Measurements from ENCODE around the gene INAFM1.
"Not testable (repeated sequence)": the region's sequence is repeated elsewhere in the genome, so short reads cannot be mapped to it uniquely, and the experiment has no call there.

INAFM1 gene

GRCh38 chr19:47276513-47276912, 1.8 kb downstream of the INAFM1 start:
- not testable (repeated sequence) for H3K4me3 ChIP-seq (ENCODE audit: low read length); H3K27me3 ChIP-seq (ENCODE audit: control insufficient read depth, insufficient read depth, low read length); H3K9ac ChIP-seq (ENCODE audit: low read length); H3K36me3 ChIP-seq (ENCODE audit: control insufficient read depth, insufficient read depth, low read length)
- H3K27ac ChIP-seq (ENCODE audit: low read depth, low read length) = peak overlapping the region; percentile 48
- H3K4me1 ChIP-seq (ENCODE audit: control insufficient read depth, insufficient read depth, low read length) = peaks cover 12% of the 10 kb centered on the region

DNA sequence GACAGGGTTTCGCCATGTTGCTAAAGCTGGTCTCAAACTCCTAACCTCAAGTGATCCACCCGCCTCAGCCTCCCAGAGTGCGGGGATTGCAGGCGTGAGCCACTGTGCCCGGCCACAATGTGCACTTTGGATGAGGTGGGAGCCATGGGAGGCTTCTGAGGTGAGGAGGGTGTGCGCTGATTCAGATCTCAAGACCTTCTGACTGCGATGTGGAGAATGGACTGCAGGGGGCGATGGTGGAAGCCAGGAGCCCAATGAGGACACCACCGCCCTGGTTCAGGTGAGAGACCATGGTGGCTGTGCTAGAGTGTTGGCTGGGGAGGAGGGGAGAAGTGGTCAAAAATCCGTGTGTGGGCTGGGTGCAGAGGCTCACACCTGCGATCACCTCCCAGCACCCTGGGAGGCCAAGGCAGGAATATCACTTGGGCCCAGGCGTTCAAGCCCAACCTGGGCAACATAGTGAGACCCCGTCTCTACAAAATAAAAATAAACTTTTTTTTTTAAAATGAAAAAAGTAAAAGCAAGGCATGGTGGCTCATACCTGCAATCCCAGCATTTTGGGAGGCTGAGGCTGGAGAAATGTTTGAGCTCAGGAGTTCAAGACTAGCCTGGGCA, 5.6 kb downstream of the INAFM1 start:
- Histone ChIP-seq H3K27me3 (ENCODE audit: control insufficient read depth, insufficient read depth, low read length) (no peaks in the 10 kb centered on the region), H3K9ac (ENCODE audit: low read length) (no peak overlapping the region), H3K4me3 (ENCODE audit: low read length) (no peak overlapping the region), H3K36me3 (ENCODE audit: control insufficient read depth, insufficient read depth, low read length) (no peaks in the 10 kb centered on the region), H3K27ac (ENCODE audit: low read depth, low read length) (no peak overlapping the region), H3K4me1 (ENCODE audit: control insufficient read depth, insufficient read depth, low read length) (peaks cover 11% of the 10 kb centered on the region)

DNA sequence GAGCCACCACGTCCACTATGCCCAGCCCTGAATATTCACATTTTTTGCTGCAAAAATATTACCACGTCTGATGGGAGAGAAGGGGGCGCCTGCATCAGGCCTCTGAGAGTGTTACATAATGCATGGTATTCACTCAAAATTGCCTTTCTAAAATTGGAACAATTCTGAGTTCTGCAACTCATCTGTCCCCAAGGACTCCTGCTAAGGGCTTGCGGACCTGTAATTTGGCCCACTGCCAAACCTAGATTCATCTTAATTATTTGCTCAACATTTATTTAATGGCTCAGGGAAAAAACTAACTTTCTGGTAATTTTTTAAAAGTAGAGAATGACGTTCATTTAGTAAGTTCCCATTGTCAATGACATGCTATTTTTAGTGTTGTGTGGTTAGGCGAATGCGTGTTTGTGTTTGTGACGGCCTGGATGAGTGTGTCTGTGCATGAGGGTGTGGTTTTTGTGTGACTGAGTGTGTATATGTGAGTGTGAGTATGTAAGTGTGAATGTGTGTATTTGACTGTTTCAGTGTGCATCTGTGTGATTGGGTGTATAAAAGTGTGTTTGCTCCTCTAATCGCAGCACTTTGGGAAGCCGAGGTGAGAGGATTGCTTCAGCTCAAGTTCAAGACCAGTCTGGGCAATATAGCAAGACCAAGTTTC, 8.8 kb downstream of the INAFM1 start:
- no peak overlapping the region for H3K9ac ChIP-seq (ENCODE audit: low read length)
- no peak overlapping the region for H3K27ac ChIP-seq (ENCODE audit: low read depth, low read length)
- H3K27me3 ChIP-seq (ENCODE audit: control insufficient read depth, insufficient read depth, low read length) = no peaks in the 10 kb centered on the region
- H3K4me1 ChIP-seq (ENCODE audit: control insufficient read depth, insufficient read depth, low read length) = no peaks in the 10 kb centered on the region
- H3K36me3 ChIP-seq (ENCODE audit: control insufficient read depth, insufficient read depth, low read length) = no peaks in the 10 kb centered on the region
- H3K4me3 ChIP-seq (ENCODE audit: low read length) = no peak overlapping the region

GRCh38 chr19:47284324-47284899, 9.7 kb downstream of the INAFM1 start:
- Histone ChIP-seq H3K27me3 (ENCODE audit: control insufficient read depth, insufficient read depth, low read length) (no peaks in the 10 kb centered on the region), H3K9ac (ENCODE audit: low read length) (no peak overlapping the region), H3K4me1 (ENCODE audit: control insufficient read depth, insufficient read depth, low read length) (no peaks in the 10 kb centered on the region), H3K27ac (ENCODE audit: low read depth, low read length) (no peak overlapping the region), H3K4me3 (ENCODE audit: low read length) (no peak overlapping the region), H3K36me3 (ENCODE audit: control insufficient read depth, insufficient read depth, low read length) (no peaks in the 10 kb centered on the region)

GRCh38 chr19:47296036-47296435, 21.4 kb downstream of the INAFM1 start:
- H3K27ac ChIP-seq (ENCODE audit: low read depth, low read length) = no peak overlapping the region
- H3K4me1 ChIP-seq (ENCODE audit: control insufficient read depth, insufficient read depth, low read length) = no peaks in the 10 kb centered on the region
- H3K4me3 ChIP-seq (ENCODE audit: low read length) = no peak overlapping the region
- H3K27me3 ChIP-seq (ENCODE audit: control insufficient read depth, insufficient read depth, low read length) = no peaks in the 10 kb centered on the region
- no peak overlapping the region for H3K9ac ChIP-seq (ENCODE audit: low read length)
- no peaks in the 10 kb centered on the region for H3K36me3 ChIP-seq (ENCODE audit: control insufficient read depth, insufficient read depth, low read length)

GRCh38 chr19:47300867-47301266, 26.2 kb downstream of the INAFM1 start:
- H3K27ac ChIP-seq (ENCODE audit: low read depth, low read length); H3K9ac ChIP-seq (ENCODE audit: low read length); H3K4me3 ChIP-seq (ENCODE audit: low read length); H3K27me3 ChIP-seq (ENCODE audit: control insufficient read depth, insufficient read depth, low read length); H3K4me1 ChIP-seq (ENCODE audit: control insufficient read depth, insufficient read depth, low read length); H3K36me3 ChIP-seq (ENCODE audit: control insufficient read depth, insufficient read depth, low read length): not testable (repeated sequence)

DNA sequence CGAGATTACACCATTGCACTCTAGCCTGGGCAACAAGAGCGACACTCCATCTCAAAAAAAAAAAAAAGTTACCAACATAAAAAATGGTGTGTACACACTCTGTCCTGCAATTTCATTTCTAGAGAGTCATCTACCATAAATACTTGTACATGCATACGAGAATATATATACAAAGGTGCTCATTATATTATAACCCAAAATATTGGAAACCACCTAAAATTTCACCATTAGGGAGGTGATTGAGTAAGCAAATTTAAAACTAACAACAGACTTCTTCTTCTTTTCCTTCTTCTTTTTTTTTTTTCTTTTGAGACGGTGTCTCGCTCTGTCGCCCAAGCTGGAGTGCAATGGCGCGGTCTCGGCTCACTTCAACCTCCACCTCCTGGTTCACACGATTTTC, 27.6 kb downstream of the INAFM1 start:
- Histone ChIP-seq H3K27me3 (ENCODE audit: control insufficient read depth, insufficient read depth, low read length) (no peaks in the 10 kb centered on the region), H3K4me3 (ENCODE audit: low read length) (no peak overlapping the region), H3K36me3 (ENCODE audit: control insufficient read depth, insufficient read depth, low read length) (no peaks in the 10 kb centered on the region), H3K27ac (ENCODE audit: low read depth, low read length) (no peak overlapping the region), H3K9ac (ENCODE audit: low read length) (no peak overlapping the region), H3K4me1 (ENCODE audit: control insufficient read depth, insufficient read depth, low read length) (no peaks in the 10 kb centered on the region)

DNA sequence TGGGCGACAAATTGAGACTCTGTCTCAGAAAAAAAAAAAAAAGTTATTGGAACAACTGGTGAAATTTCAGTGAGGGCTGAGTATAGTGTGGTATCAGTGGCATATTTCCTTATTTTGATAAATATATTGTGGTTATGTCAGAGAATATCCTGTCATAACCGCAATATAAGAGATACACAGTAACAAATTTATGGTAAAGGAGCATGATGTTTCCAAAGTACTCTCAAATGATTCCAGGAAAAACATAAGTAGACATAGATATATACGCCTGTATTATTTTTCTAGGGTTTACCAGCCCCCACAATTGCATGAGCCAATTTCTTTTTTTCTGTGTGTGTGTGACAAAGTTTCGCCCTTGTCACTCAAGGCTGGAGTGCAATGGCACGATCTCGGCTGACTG, 29.3 kb downstream of the INAFM1 start:
- Histone ChIP-seq H3K4me3 (ENCODE audit: low read length) (no peak overlapping the region), H3K4me1 (ENCODE audit: control insufficient read depth, insufficient read depth, low read length) (no peaks in the 10 kb centered on the region), H3K36me3 (ENCODE audit: control insufficient read depth, insufficient read depth, low read length) (no peaks in the 10 kb centered on the region), H3K27me3 (ENCODE audit: control insufficient read depth, insufficient read depth, low read length) (no peaks in the 10 kb centered on the region), H3K27ac (ENCODE audit: low read depth, low read length) (no peak overlapping the region), H3K9ac (ENCODE audit: low read length) (no peak overlapping the region)

GRCh38 chr19:47305309-47305751, 30.6 kb downstream of the INAFM1 start:
- Histone ChIP-seq H3K9ac (ENCODE audit: low read length) (no peak overlapping the region), H3K27me3 (ENCODE audit: control insufficient read depth, insufficient read depth, low read length) (no peaks in the 10 kb centered on the region), H3K27ac (ENCODE audit: low read depth, low read length) (no peak overlapping the region), H3K4me3 (ENCODE audit: low read length) (no peak overlapping the region), H3K36me3 (ENCODE audit: control insufficient read depth, insufficient read depth, low read length) (no peaks in the 10 kb centered on the region), H3K4me1 (ENCODE audit: control insufficient read depth, insufficient read depth, low read length) (no peaks in the 10 kb centered on the region)

GRCh38 chr19:47306303-47306702, 31.6 kb downstream of the INAFM1 start:
- Histone ChIP-seq H3K4me1 (ENCODE audit: control insufficient read depth, insufficient read depth, low read length) (no peaks in the 10 kb centered on the region), H3K4me3 (ENCODE audit: low read length) (no peak overlapping the region), H3K27me3 (ENCODE audit: control insufficient read depth, insufficient read depth, low read length) (no peaks in the 10 kb centered on the region), H3K9ac (ENCODE audit: low read length) (no peak overlapping the region), H3K36me3 (ENCODE audit: control insufficient read depth, insufficient read depth, low read length) (no peaks in the 10 kb centered on the region), H3K27ac (ENCODE audit: low read depth, low read length) (no peak overlapping the region)

DNA sequence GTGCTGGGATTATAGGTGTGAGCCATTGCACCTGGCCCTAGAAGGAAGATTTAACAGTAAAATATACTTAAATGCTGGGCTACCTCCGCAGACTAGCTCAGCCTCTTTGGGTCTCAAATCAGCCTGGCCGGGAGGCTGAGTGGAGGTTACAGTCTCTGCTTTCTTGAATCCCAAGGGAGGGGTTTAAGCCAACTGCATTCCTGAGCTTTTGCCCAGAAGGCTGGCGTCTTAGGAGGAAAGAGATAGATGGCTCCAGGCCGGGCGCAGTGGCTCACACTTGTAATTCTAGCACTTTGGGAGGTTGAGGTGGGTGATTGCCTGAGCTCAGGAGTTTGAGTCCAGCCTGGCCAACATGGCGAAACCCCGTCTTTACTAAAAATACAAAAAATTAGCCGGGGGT, 34.4 kb downstream of the INAFM1 start:
- H3K27me3 ChIP-seq (ENCODE audit: control insufficient read depth, insufficient read depth, low read length) = no peaks in the 10 kb centered on the region
- H3K9ac ChIP-seq (ENCODE audit: low read length) = no peak overlapping the region
- H3K4me1 ChIP-seq (ENCODE audit: control insufficient read depth, insufficient read depth, low read length) = no peaks in the 10 kb centered on the region
- H3K4me3 ChIP-seq (ENCODE audit: low read length) = no peak overlapping the region
- no peak overlapping the region for H3K27ac ChIP-seq (ENCODE audit: low read depth, low read length)
- no peaks in the 10 kb centered on the region for H3K36me3 ChIP-seq (ENCODE audit: control insufficient read depth, insufficient read depth, low read length)

DNA sequence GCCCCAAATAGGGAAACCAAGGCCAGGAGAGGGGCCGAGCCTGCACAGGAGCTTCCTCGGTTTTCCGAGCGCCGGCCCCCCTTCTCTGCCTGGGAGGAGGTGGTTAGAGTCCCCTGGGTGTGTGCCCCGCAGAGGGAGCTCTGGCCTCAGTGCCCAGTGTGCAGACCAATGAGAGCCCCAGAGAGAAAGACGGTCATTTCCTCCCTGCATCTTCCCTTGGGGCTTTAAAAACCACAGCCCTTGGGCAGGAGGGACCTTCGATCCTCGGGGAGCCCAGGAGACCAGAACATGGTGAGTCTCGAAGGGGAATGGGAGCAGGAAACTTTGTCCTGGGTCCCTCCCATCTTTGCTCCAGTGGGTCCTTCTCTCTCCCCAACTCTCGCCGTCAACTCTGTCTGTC, 34.9 kb downstream of the INAFM1 start, which contains the start of gene C5AR1:
Gene C5AR1, plus strand, starts transcription at position 254 of the 400 bp plus-strand sequence. Its CDS starts 35 bp downstream, at position 289.
- Histone ChIP-seq H3K27me3 (ENCODE audit: control insufficient read depth, insufficient read depth, low read length) (no peaks in the 10 kb centered on the region), H3K36me3 (ENCODE audit: control insufficient read depth, insufficient read depth, low read length) (no peaks in the 10 kb centered on the region), H3K4me3 (ENCODE audit: low read length) (no peak within 1 kb of the TSS), H3K9ac (ENCODE audit: low read length) (no peak within 1 kb of the TSS), H3K27ac (ENCODE audit: low read depth, low read length) (no peak within 1 kb of the TSS), H3K4me1 (ENCODE audit: control insufficient read depth, insufficient read depth, low read length) (no peaks in the 10 kb centered on the region)

DNA sequence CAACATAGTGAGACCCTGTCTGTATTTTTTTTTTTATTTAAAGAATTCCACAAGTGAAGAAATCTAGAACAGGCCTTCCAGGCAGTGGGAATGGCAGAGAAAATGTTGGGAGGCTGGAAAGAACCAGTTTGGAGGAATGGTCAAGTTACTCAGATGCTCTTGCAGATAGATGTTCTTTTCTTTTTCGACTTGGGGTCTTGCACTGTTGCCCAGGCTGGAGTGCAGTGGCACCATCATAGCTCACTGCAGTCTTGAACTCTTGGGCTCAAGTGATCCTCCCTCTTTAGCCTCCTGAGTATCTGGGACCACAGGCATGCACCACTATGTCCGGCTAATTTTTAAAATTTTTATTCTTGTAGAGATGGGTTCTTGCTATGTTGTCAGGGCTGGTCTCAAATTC, 35.6 kb downstream of the INAFM1 start:
- H3K27me3 ChIP-seq (ENCODE audit: control insufficient read depth, insufficient read depth, low read length) = no peaks in the 10 kb centered on the region
- no peak overlapping the region for H3K9ac ChIP-seq (ENCODE audit: low read length)
- H3K4me1 ChIP-seq (ENCODE audit: control insufficient read depth, insufficient read depth, low read length) = no peaks in the 10 kb centered on the region
- H3K4me3 ChIP-seq (ENCODE audit: low read length) = no peak overlapping the region
- H3K36me3 ChIP-seq (ENCODE audit: control insufficient read depth, insufficient read depth, low read length) = no peaks in the 10 kb centered on the region
- no peak overlapping the region for H3K27ac ChIP-seq (ENCODE audit: low read depth, low read length)
